K562 (cell line): ENCODE data around the gene NDOR1. TPM values are rescaled to one million over a fixed set of nuclear protein-coding genes. Genes with fewer than 3 reads are reported as not detected.

Experiments used
- ATAC-seq: fragments of 200-7000 bp; cut with Tn5 transposase; 3 replicates; pipeline ENCODE4 v1.9.1; 2020; ENCODE audit warnings: moderate library complexity
- BruUV-seq: library from RNA; stranded (reverse); fragments of 400-500 nt; replicated peaks from 2 replicates; lab custom pipeline; 2021; lab: Mats Ljungman, UMichigan
- CTCF ChIA-PET: fragments of 300-600 bp; formaldehyde crosslinking; extraction: SDS; loops from one replicate; lab custom pipeline; 2021; ENCODE audit warnings: low intra/inter-chr PET ratio; lab: Yijun Ruan, JAX
- POLR2A ChIA-PET: fragments of 300-600, 350-650 bp; sonication (Branson Sonifier 250); formaldehyde crosslinking; extraction: SDS; loops from one replicate; lab custom pipeline; 2021; ENCODE audit warnings: antibody characterized with exemption, inconsistent platforms; lab: Yijun Ruan, JAX
- DNase-seq, 4 experiments: peaks; one replicate each; pipeline versions ENCODE4 v3.0.0 to v3.0.0-alpha.2; 2011 to 2018; ENCODE audit warnings: low spot score in 3 of 4, mixed read lengths in 3 of 4; ENCODE audit errors: extremely low read depth in 1 of 4
- FAIRE-seq: peaks from 2 replicates; lab custom pipeline; 2011; peaks lifted over from hg19 to GRCh38; lab: Jason Lieb, UNC
- H2AFZ ChIP-seq: 2 replicates; pipeline ENCODE4 v1.6.0; 2011; ENCODE audit warnings: low read depth, low read length, control low read depth, inconsistent platforms
- H3K27ac ChIP-seq: fragments of 200-600 bp; 3 replicates; pipeline ENCODE4 v1.8.0; 2011; ENCODE audit warnings: low read depth, mild to moderate bottlenecking, control low read depth, inconsistent platforms, low read length, moderate library complexity, mixed read lengths; ENCODE audit errors: extremely low read depth
- H3K27me3 ChIP-seq, 2 experiments: fragments of 300-600 bp in 1 of 2; 2 replicates in 1 of 2; 3 replicates in 1 of 2; pipeline versions ENCODE4 v1.6.0 to v1.8.0; 2011; ENCODE audit warnings: inconsistent platforms in 2 of 2, low read length in 2 of 2, mild to moderate bottlenecking in 1 of 2, mixed read lengths in 1 of 2, moderate library complexity in 1 of 2; ENCODE audit not compliant: control insufficient read depth in 2 of 2, insufficient read depth in 2 of 2
- H3K36me3 ChIP-seq: fragments of 300-600 bp; 3 replicates; pipeline ENCODE4 v1.8.0; 2011; ENCODE audit warnings: mild to moderate bottlenecking, low read length, inconsistent platforms; ENCODE audit not compliant: control insufficient read depth, insufficient read depth
- H3K4me1 ChIP-seq, 2 experiments: fragments of 200-600 bp in 1 of 2; replicated peaks in 1 of 2; 2 replicates in 1 of 2; 3 replicates in 1 of 2; pipeline versions ENCODE4 v1.5.1 to v1.8.0; 2011; ENCODE audit warnings: inconsistent platforms in 2 of 2, low read length in 2 of 2, mild to moderate bottlenecking in 1 of 2, mixed read lengths in 1 of 2, moderate library complexity in 1 of 2; ENCODE audit not compliant: control insufficient read depth in 2 of 2, insufficient read depth in 2 of 2
- H3K4me2 ChIP-seq: 2 replicates; pipeline ENCODE4 v1.6.1; 2011; ENCODE audit warnings: low read length, control low read depth, inconsistent platforms, mixed read lengths; ENCODE audit not compliant: insufficient read depth
- H3K4me3 ChIP-seq: fragments of 200-600 bp; sonication (generic), shearing (Covaris generic); 2 replicates; pipeline ENCODE4 v1.5.1; 2016; ENCODE audit warnings: control low read depth, inconsistent platforms
- H3K79me2 ChIP-seq: fragments of 200-600 bp; 3 replicates; pipeline ENCODE4 v1.8.0; 2011; ENCODE audit warnings: low read length, inconsistent platforms; ENCODE audit not compliant: control insufficient read depth, insufficient read depth
- H3K9ac ChIP-seq, 2 experiments: 2 replicates each; pipeline versions ENCODE4 v1.6.0 to v1.6.1; 2011; ENCODE audit warnings: low read depth in 2 of 2, low read length in 2 of 2, control low read depth in 1 of 2, inconsistent platforms in 1 of 2, mild to moderate bottlenecking in 1 of 2, mixed read lengths in 1 of 2; ENCODE audit not compliant: insufficient read depth in 1 of 2
- H3K9me1 ChIP-seq: one replicate; pipeline ENCODE4 v1.6.0; 2011; ENCODE audit warnings: inconsistent platforms, mild to moderate bottlenecking, low read length, moderate library complexity; ENCODE audit not compliant: control insufficient read depth, insufficient read depth
- H3K9me3 ChIP-seq: replicated peaks from 2 replicates; pipeline ENCODE4 v1.5.1; 2011; ENCODE audit warnings: low read depth, low read length, inconsistent platforms; ENCODE audit not compliant: control insufficient read depth, insufficient read depth
- H4K20me1 ChIP-seq: replicated peaks from 2 replicates; pipeline ENCODE4 v1.6.1; 2011; ENCODE audit warnings: low read length, inconsistent platforms, mixed read lengths; ENCODE audit not compliant: control insufficient read depth, insufficient read depth
- RBFOX2 ChIP-seq: fragments of 200-400 bp; formaldehyde crosslinking; IDR thresholded peaks from 2 replicates; pipeline ENCODE4 v1.6.1; 2017; ENCODE audit warnings: low read depth, mild to moderate bottlenecking, low read length, moderate library complexity
- TCF7 ChIP-seq: sonication (generic); IDR thresholded peaks from 2 replicates; pipeline ENCODE4 v1.6.1; 2016; ENCODE audit warnings: antibody characterized with exemption, borderline replicate concordance
- WGBS: fragments of 100-300 bp; shearing (Covaris generic); methylation state at CpG from one replicate; pipeline ENCODE4 v1.1.6; 2016; ENCODE audit warnings: low coverage, mixed read lengths; ENCODE audit not compliant: insufficient coverage; ENCODE audit errors: missing lambda C conversion rate; 5-methylcytosine and 5-hydroxymethylcytosine counted together
- in situ Hi-C: fragments of 300-500 bp; cut with MboI; formaldehyde crosslinking; loops from 4 replicates; pipeline ENCODE4 v1.15.0; 2018; ENCODE audit warnings: inconsistent platforms, mixed read lengths
- intact Hi-C: fragments of 100-400 bp; cut with micrococcal nuclease; formaldehyde crosslinking; loops from 2 replicates; pipeline ENCODE4 v1.14.2; 2022
- polyA plus RNA-seq, 8 experiments: library from polyadenylated mRNA; depleted of rRNA in 4 of 8; stranded (reverse) in 5 of 8; unstranded in 3 of 8; fragments of >200 nt; fragmentation: Nextera tagmentation in 2 of 8; fragmentation: Illumina TruSeq in 1 of 8; extraction: Ambion mirVana in 2 of 8; extraction: Trizol in 1 of 8; gene quantifications; 2 replicates each; pipeline versions ENCODE4 v1.2.1 to v1.2.3, GENCODE V29; 2011 to 2014; ENCODE audit warnings: inconsistent platforms in 1 of 8, missing spikeins in 1 of 8
- total RNA-seq, 7 experiments: library from RNA; depleted of rRNA in 6 of 7; stranded (reverse); fragments of >200 nt in 6 of 7; fragmentation: Illumina TruSeq in 2 of 7; extraction: Trizol in 2 of 7; gene quantifications; 2 replicates each; pipeline versions ENCODE4 v1.2.1 to v1.2.3, GENCODE V29; 2011 to 2021; ENCODE audit warnings: low replicate concordance in 1 of 7

The NDOR1 gene
- total and polyA plus RNA-seq, 9 of the 15 experiments (the other 6 are each of a cell fraction or from before 2014, with no cell fraction given) = 0.06 to 36.9 (median 6.9) TPM

DNA sequence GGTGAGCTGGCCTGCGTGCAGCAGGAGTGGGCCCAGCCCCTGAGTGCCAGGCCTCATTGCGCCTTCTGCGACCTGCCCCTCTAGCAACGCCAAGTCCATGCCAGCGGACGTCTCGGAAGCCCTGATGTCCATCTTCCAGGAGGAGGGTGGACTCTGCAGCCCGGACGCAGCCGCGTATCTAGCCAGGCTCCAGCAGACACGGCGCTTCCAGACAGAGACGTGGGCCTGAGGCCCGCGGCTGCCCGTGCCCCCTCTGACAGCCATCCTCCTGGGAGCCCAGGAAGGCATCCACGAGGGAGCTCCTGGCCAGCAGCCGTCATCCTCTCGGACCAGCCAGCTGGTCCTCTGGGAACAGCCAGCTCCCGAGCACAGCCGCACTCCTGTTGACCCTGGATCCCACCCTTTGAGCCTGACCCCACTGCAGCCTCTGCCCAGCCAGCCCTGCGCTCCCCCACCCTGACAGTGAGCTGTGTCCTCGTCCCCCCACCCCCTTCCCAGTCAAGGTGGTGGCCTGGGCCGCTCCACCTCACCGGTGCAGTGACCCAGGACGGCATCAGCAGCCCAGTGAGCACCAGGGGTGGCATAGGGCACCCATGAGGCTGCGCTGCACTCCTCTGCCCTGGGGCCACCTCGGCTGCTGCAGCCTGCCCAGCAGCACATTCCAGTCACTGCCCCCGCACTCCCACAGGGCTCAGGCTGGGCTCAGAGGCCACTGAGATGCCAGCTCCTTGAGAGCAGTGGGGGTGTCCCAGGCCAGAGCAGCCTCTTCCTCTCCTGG is 10.9 kb downstream of the NDOR1 start:
- Histone ChIP-seq H3K4me3 (no peak overlapping the region), H2AFZ (no peak overlapping the region), H3K9me3 (no peaks in the 10 kb centered on the region), H3K4me2 (no peak overlapping the region; the same call in 1 of the 2 replicates), H4K20me1 (peaks cover 2% of the 10 kb centered on the region; the same call in 1 of the 2 replicates), H3K4me1 (peaks cover 27 to 88% of the 10 kb centered on the region in 2 experiments), H3K36me3 (peaks cover 35% of the 10 kb centered on the region; the same call in 2 of the 3 replicates), H3K79me2 (peaks cover 18% of the 10 kb centered on the region; the same call in 2 of the 3 replicates), H3K27me3 (no peaks in the 10 kb centered on the region), H3K27ac (no peak overlapping the region), H3K9ac (peak overlapping the region in 1 of 2 experiments; percentile 92; a peak in 2 of 4 replicates), H3K9me1 (no peaks in the 10 kb centered on the region)
- ChIA-PET CTCF (no interaction called here), POLR2A (interaction anchor here (0.6 to 1.6 kb wide), 6 partner anchors 10 to 89 kb away, joined by 3 to 5 read pairs (median 4); no protein-coding TSS in a partner anchor)
- TF ChIP-seq TCF7 (no peak), RBFOX2 (0 out of 2 replicates have a peak, but pooled peaks have one; percentile 13)
- intact Hi-C loops = no loop called here
- BruUV-seq = no TSS peak
- in situ Hi-C loops = no loop called here
- no peak for ATAC-seq
- FAIRE-seq = no peak
- no peak for DNase-seq
- 92% methylated on average over 24 of the region's 30 CpGs for WGBS
